Natural killer cell (primary cell): ENCODE measurements around the gene KDM4C. TPM values are rescaled to one million over a fixed set of nuclear protein-coding genes. Genes with fewer than 3 reads are reported as not detected.
"Not testable (repeated sequence)": the region's sequence is repeated elsewhere in the genome, so short reads cannot be mapped to it uniquely, and the experiment has no call there.

ENCODE experiments used
- ATAC-seq, 3 donors: fragments of 150-1000 bp in 2 of 3; fragments of 200-7000 bp in 1 of 3; cut with Tn5 transposase; 1 replicate in 1 of 3; 2 replicates in 2 of 3; pipeline ENCODE4 v1.10.0; 2021; ENCODE audit warnings: mild to moderate bottlenecking in 2 of 3, moderate library complexity in 2 of 3
- DNase-seq, 2 donors: peaks; one replicate each; pipeline versions ENCODE4 v3.0.0 to v3.0.0-alpha.2; 2013 to 2021; ENCODE audit warnings: mixed read lengths in 1 of 2
- H3K27ac ChIP-seq: one replicate; pipeline ENCODE4 v1.5.1; 2013; ENCODE audit warnings: mild to moderate bottlenecking, low read length
- H3K27me3 ChIP-seq: one replicate; pipeline ENCODE4 v1.6.1; 2013; ENCODE audit warnings: low read length; ENCODE audit not compliant: control insufficient read depth, insufficient read depth
- H3K36me3 ChIP-seq: one replicate; pipeline ENCODE4 v1.6.1; 2013; ENCODE audit warnings: low read length; ENCODE audit not compliant: control insufficient read depth, insufficient read depth
- H3K4me1 ChIP-seq: one replicate; pipeline ENCODE4 v1.6.1; 2013; ENCODE audit warnings: low read length; ENCODE audit not compliant: control insufficient read depth, insufficient read depth
- H3K4me3 ChIP-seq: one replicate; pipeline ENCODE4 v1.5.1; 2013; ENCODE audit warnings: low read length
- H3K9me3 ChIP-seq: one replicate; pipeline ENCODE4 v1.6.1; 2013; ENCODE audit warnings: low read length; ENCODE audit not compliant: control insufficient read depth, insufficient read depth
- H3K27ac Mint-ChIP-seq, 2 donors: one replicate each; pipeline ENCODE4 v1.8.0; 2022; ENCODE audit warnings: mild to moderate bottlenecking in 2 of 2, mixed read lengths in 2 of 2, moderate library complexity in 1 of 2
- H3K27me3 Mint-ChIP-seq, 2 donors: one replicate each; pipeline ENCODE4 v1.8.0; 2022; ENCODE audit warnings: low read depth in 2 of 2, mixed read lengths in 2 of 2
- H3K36me3 Mint-ChIP-seq: one replicate; pipeline ENCODE4 v1.8.0; 2022; ENCODE audit warnings: mixed read lengths
- H3K4me1 Mint-ChIP-seq, 2 donors: one replicate each; pipeline ENCODE4 v1.8.0; 2022; ENCODE audit warnings: mixed read lengths in 2 of 2
- H3K4me3 Mint-ChIP-seq: one replicate; pipeline ENCODE4 v1.8.0; 2022; ENCODE audit warnings: mild to moderate bottlenecking, moderate library complexity, mixed read lengths
- H3K9me3 Mint-ChIP-seq, 2 donors: one replicate each; pipeline ENCODE4 v1.8.0; 2022; ENCODE audit warnings: mixed read lengths in 2 of 2
- WGBS: methylation state at CpG from one replicate; pipeline ENCODE4 v1.1.7; 2013; ENCODE audit warnings: missing lambda C conversion rate; ENCODE audit not compliant: insufficient coverage; 5-methylcytosine and 5-hydroxymethylcytosine counted together
- intact Hi-C: fragments of 100-400 bp; cut with micrococcal nuclease; formaldehyde crosslinking; loops from one replicate; pipeline ENCODE4 v1.14.2; 2022
- total RNA-seq, 4 donors: library from RNA; stranded (reverse); fragments of 120-200 nt in 1 of 4; gene quantifications; one replicate each; pipeline versions ENCODE4 v1.2.3 to v1.2.4, GENCODE V29; 2013 to 2022
- TF ChIP-seq, protein P1 (sequence below): fragments of 200-600 bp; IDR thresholded peaks from one replicate; pipeline ENCODE4 v1.8.0; 2022; ENCODE audit warnings: antibody characterized with exemption

KDM4C gene
- total RNA-seq, 3 donors from 2014 or later (not counting 1 experiment from before 2014, with no cell fraction given), result 115 to 137 (median 116) TPM

DNA sequence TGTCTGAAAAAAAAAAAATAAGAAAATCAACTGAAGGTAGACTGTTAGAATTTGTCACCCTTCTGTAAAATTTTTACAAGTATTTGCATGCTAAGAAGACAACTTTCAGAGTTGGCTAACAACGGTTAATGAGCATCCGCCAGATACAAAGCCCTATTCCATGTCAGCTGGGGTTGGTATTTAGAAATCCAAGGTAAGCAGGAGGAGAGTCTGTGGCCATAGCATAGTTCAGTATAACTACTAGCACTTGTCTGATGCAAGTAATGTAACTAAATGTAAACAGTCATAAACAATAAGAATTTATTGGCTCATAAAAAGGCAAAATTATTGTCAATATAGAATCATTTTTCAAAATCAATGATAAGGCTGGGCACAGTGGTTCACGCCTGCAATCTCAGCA is 45.7 kb upstream of the KDM4C start:
- ATAC-seq (no peak), DNase-seq (no peak)
- no peaks in the 10 kb centered on the region for H3K9me3 ChIP-seq
- no peak overlapping the region for H3K27ac Mint-ChIP-seq
- TF ChIP-seq, protein P1, sequence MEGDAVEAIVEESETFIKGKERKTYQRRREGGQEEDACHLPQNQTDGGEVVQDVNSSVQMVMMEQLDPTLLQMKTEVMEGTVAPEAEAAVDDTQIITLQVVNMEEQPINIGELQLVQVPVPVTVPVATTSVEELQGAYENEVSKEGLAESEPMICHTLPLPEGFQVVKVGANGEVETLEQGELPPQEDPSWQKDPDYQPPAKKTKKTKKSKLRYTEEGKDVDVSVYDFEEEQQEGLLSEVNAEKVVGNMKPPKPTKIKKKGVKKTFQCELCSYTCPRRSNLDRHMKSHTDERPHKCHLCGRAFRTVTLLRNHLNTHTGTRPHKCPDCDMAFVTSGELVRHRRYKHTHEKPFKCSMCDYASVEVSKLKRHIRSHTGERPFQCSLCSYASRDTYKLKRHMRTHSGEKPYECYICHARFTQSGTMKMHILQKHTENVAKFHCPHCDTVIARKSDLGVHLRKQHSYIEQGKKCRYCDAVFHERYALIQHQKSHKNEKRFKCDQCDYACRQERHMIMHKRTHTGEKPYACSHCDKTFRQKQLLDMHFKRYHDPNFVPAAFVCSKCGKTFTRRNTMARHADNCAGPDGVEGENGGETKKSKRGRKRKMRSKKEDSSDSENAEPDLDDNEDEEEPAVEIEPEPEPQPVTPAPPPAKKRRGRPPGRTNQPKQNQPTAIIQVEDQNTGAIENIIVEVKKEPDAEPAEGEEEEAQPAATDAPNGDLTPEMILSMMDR, result no peak
- H3K4me1 Mint-ChIP-seq, result peaks cover 9 to 11% of the 10 kb centered on the region in 2 donors
- no peak overlapping the region for H3K4me3 ChIP-seq
- no peaks in the 10 kb centered on the region for H3K36me3 ChIP-seq
- H3K4me3 Mint-ChIP-seq, result no peak overlapping the region
- 72% methylated on average over 3 of the region's 3 CpGs for WGBS
- no peaks in the 10 kb centered on the region for H3K9me3 Mint-ChIP-seq
- H3K27me3 Mint-ChIP-seq, result peaks cover 0 to 2% of the 10 kb centered on the region in 2 donors
- H3K27me3 ChIP-seq, result no peaks in the 10 kb centered on the region
- no peaks in the 10 kb centered on the region for H3K36me3 Mint-ChIP-seq
- H3K4me1 ChIP-seq, result peaks cover 17% of the 10 kb centered on the region
- no peak overlapping the region for H3K27ac ChIP-seq
- intact Hi-C loops, result no loop called here

- no peaks in the 10 kb centered on the region for H3K36me3 ChIP-seq
- TF ChIP-seq, protein P1, result no peak
- intact Hi-C loops, result no loop called here
- DNase-seq, result no peak
- Mint-ChIP-seq H3K27me3 (peaks cover 0 to 2% of the 10 kb centered on the region in 2 donors), H3K4me1 (peaks cover 9 to 11% of the 10 kb centered on the region in 2 donors), H3K27ac (no peak overlapping the region), H3K36me3 (no peaks in the 10 kb centered on the region), H3K4me3 (no peak overlapping the region), H3K9me3 (no peaks in the 10 kb centered on the region)
- peaks cover 17% of the 10 kb centered on the region for H3K4me1 ChIP-seq
- 96% methylated on average over 2 of the region's 2 CpGs for WGBS
- no peaks in the 10 kb centered on the region for H3K27me3 ChIP-seq
- ATAC-seq, result no peak
- H3K27ac ChIP-seq, result no peak overlapping the region
- no peaks in the 10 kb centered on the region for H3K9me3 ChIP-seq
- no peak overlapping the region for H3K4me3 ChIP-seq
Observed at GRCh38 chr9:6714176-6714575, 43.6 kb upstream of the KDM4C start.

DNA sequence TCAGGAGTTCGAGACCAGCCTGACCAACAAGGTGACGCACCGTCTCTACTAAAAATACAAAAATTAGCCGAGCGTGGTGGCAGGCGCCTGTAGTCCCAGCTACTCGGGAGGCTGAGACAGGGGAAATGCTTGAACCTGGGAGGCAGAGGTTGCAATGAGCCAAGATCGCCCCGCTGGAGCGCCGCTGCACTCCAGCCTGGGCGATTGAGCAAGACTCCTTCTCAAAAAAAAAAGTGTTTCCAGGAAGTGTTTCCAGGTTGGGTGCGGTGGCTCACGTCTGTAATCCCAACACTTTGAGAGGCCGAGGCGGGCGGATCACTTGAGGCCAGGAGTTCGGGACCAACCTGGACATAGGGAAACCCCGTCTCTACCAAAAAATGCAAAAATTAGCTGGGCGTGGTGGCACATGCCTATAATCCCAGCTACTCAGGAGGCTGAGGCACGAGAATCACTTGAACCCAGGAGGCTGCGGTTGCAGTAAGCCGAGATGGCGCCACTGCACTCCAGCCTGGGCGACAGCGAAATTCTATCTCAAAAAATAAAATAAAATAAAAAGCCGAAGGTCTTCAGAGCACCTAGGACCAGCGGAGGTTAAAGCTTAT is 42.5 kb upstream of the KDM4C start:
- Mint-ChIP-seq H3K4me3 (peak overlapping the region; percentile 86), H3K27ac (peak overlapping the region in 1 of 2 donors; percentile 81), H3K4me1 (peaks cover 9 to 11% of the 10 kb centered on the region in 2 donors)
- H3K9me3 ChIP-seq, H3K27ac ChIP-seq, ATAC-seq, H3K36me3 ChIP-seq, H3K9me3 Mint-ChIP-seq, H3K36me3 Mint-ChIP-seq, H3K27me3 Mint-ChIP-seq, H3K27me3 ChIP-seq, DNase-seq: not testable (repeated sequence)
- H3K4me3 ChIP-seq, result peak overlapping the region; percentile 53
- WGBS, result 95% methylated on average over 28 of the region's 28 CpGs
- H3K4me1 ChIP-seq, result peaks cover 17% of the 10 kb centered on the region
- intact Hi-C loops, result loop anchor here (5.0 kb wide), 1 partner anchor 42 kb away; the partner anchor contains the start of gene KDM4C

- no peaks in the 10 kb centered on the region for H3K36me3 ChIP-seq
- H3K9me3 ChIP-seq, result no peaks in the 10 kb centered on the region
- WGBS, result 30% methylated on average over 61 of the region's 61 CpGs
- peaks cover 17% of the 10 kb centered on the region for H3K4me1 ChIP-seq
- TF ChIP-seq, protein P1, result no peak
- H3K9me3 Mint-ChIP-seq, result no peaks in the 10 kb centered on the region
- H3K27ac ChIP-seq, result peak overlapping the region; percentile 56
- H3K4me3 ChIP-seq, result peak overlapping the region; percentile 53
- ATAC-seq (peak; percentile 77 to 91 (median 85)), DNase-seq (peak; percentile 43 to 84)
- H3K36me3 Mint-ChIP-seq, result no peaks in the 10 kb centered on the region
- H3K4me1 Mint-ChIP-seq, result peaks cover 9 to 11% of the 10 kb centered on the region in 2 donors
- peaks cover 0 to 2% of the 10 kb centered on the region in 2 donors for H3K27me3 Mint-ChIP-seq
- H3K4me3 Mint-ChIP-seq, result peak overlapping the region; percentile 86
- no peaks in the 10 kb centered on the region for H3K27me3 ChIP-seq
- intact Hi-C loops, result loop anchor here (5.0 kb wide), 1 partner anchor 41 kb away; the partner anchor contains the start of gene KDM4C
- H3K27ac Mint-ChIP-seq, result peak overlapping the region; percentile 67 to 81
Observed at GRCh38 chr9:6715755-6716643, 41.8 kb upstream of the KDM4C start.
